ENCODE measurements around the gene DIDO1. TPM values are rescaled to one million over a fixed set of nuclear protein-coding genes. Genes with fewer than 3 reads are reported as not detected.

DIDO1 gene
- total and polyA plus RNA-seq, 2 of the 13 experiments (the other 11 are each of a cell fraction or from before 2014, with no cell fraction given) = 75.0 to 75.1 TPM

- TF ChIP-seq, protein P1, sequence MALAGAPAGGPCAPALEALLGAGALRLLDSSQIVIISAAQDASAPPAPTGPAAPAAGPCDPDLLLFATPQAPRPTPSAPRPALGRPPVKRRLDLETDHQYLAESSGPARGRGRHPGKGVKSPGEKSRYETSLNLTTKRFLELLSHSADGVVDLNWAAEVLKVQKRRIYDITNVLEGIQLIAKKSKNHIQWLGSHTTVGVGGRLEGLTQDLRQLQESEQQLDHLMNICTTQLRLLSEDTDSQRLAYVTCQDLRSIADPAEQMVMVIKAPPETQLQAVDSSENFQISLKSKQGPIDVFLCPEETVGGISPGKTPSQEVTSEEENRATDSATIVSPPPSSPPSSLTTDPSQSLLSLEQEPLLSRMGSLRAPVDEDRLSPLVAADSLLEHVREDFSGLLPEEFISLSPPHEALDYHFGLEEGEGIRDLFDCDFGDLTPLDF (CRISPR knock-in tag; IDR thresholded peaks at IDR 0.05) = peak; percentile 93
- TF ChIP-seq ZNF143 (CRISPR knock-in tag; IDR thresholded peaks at IDR 0.05) = peak; percentile 64
- TF ChIP-seq ARID2 (CRISPR knock-in tag; IDR thresholded peaks at IDR 0.05; ENCODE audit: borderline replicate concordance) = peak; percentile 79
- TF ChIP-seq CAMTA2 (CRISPR knock-in tag; IDR thresholded peaks at IDR 0.05; ENCODE audit: borderline replicate concordance) = peak; percentile 75
- peak; percentile 98 for TF ChIP-seq KAT8 (CRISPR knock-in tag; IDR thresholded peaks at IDR 0.05)
- TF ChIP-seq ZNF850 (CRISPR knock-in tag; conservative IDR thresholded peaks at IDR 0.05) = peak; percentile 75; the same call in 1 of the 2 replicates
- TF ChIP-seq MLLT10 (CRISPR knock-in tag; IDR thresholded peaks at IDR 0.05) = peak; percentile 94
- peak; percentile 97 for TF ChIP-seq CBX5 (CRISPR knock-in tag; IDR thresholded peaks at IDR 0.05; ENCODE audit: borderline replicate concordance)
- TF ChIP-seq RERE (CRISPR knock-in tag; IDR thresholded peaks at IDR 0.05; ENCODE audit: low read depth) = no peak
- TF ChIP-seq ZNF543 (CRISPR knock-in tag; IDR thresholded peaks at IDR 0.05) = peak; percentile 92
- peak; percentile 97 for TF ChIP-seq HOXA3 (CRISPR knock-in tag; IDR thresholded peaks at IDR 0.05)
- TF ChIP-seq ZBTB1 (CRISPR knock-in tag; IDR thresholded peaks at IDR 0.05; ENCODE audit: borderline replicate concordance) = peak; percentile 46; the same call in 1 of the 2 replicates
- TF ChIP-seq, protein P2, sequence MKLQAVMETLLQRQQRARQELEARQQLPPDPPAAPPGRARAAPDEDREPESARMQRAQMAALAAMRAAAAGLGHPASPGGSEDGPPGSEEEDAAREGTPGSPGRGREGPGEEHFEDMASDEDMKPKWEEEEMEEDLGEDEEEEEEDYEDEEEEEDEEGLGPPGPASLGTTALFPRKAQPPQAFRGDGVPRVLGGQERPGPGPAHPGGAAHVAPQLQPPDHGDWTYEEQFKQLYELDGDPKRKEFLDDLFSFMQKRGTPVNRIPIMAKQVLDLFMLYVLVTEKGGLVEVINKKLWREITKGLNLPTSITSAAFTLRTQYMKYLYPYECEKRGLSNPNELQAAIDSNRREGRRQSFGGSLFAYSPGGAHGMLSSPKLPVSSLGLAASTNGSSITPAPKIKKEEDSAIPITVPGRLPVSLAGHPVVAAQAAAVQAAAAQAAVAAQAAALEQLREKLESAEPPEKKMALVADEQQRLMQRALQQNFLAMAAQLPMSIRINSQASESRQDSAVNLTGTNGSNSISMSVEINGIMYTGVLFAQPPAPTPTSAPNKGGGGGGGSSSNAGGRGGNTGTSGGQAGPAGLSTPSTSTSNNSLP (IDR thresholded peaks at IDR 0.05; ENCODE audit: low read depth, low read length) = no peak
- TF ChIP-seq ZNF503 (CRISPR knock-in tag; IDR thresholded peaks at IDR 0.05) = peak; percentile 84; the same call in 1 of the 2 replicates
- peak; percentile 87 for TF ChIP-seq ZNF709 (CRISPR knock-in tag; IDR thresholded peaks at IDR 0.05)
- peak; percentile 45; the same call in 1 of the 2 replicates for TF ChIP-seq ZNF460 (CRISPR knock-in tag; IDR thresholded peaks at IDR 0.05; ENCODE audit: borderline replicate concordance)
- TF ChIP-seq MEF2D (CRISPR knock-in tag; IDR thresholded peaks at IDR 0.05) = peak; percentile 93
Observed at GRCh38 chr20:62937268-62938104, 11.2 kb upstream of the DIDO1 start (continued).

Data from HepG2 (cell line).